ENCODE results near the gene FAM83C. TPM values are rescaled to one million over a fixed set of nuclear protein-coding genes. Genes with fewer than 3 reads are reported as not detected.

Gene FAM83C
- total RNA-seq, 4 donors from 2014 or later = 29.3 to 68.8 (median 65.0) TPM

GRCh38 chr20:35320396-35321126, 28.3 kb upstream of the FAM83C start:
- no peak for DNase-seq (ENCODE audit: low spot score in 2 of 2)
- H3K9me3 ChIP-seq = no peaks in the 10 kb centered on the region
- H3K4me3 ChIP-seq = no peak overlapping the region
- H3K36me3 ChIP-seq = no peaks in the 10 kb centered on the region
- no peak overlapping the region for H3K27ac ChIP-seq
- 97% methylated on average over 3 of the region's 3 CpGs for WGBS
- H3K27me3 ChIP-seq = no peaks in the 10 kb centered on the region
- peaks cover 16% of the 10 kb centered on the region for H3K4me1 ChIP-seq
- no peak for TF ChIP-seq CTCF (IDR thresholded peaks at IDR 0.05)
- TF ChIP-seq POLR2A (IDR thresholded peaks at IDR 0.05) = no peak
- TF ChIP-seq EP300 (IDR thresholded peaks at IDR 0.05) = no peak
- TF ChIP-seq POLR2AphosphoS5 (IDR thresholded peaks at IDR 0.05) = no peak

GRCh38 chr20:35319871-35320197, 27.6 kb upstream of the FAM83C start:
- H3K36me3 ChIP-seq = no peaks in the 10 kb centered on the region
- H3K4me3 ChIP-seq = no peak overlapping the region
- H3K9me3 ChIP-seq = no peaks in the 10 kb centered on the region
- H3K27me3 ChIP-seq = no peaks in the 10 kb centered on the region
- peaks cover 16% of the 10 kb centered on the region for H3K4me1 ChIP-seq
- no peak for DNase-seq (ENCODE audit: low spot score in 2 of 2)
- TF ChIP-seq CTCF (IDR thresholded peaks at IDR 0.05) (no peak), EP300 (IDR thresholded peaks at IDR 0.05) (no peak), POLR2AphosphoS5 (IDR thresholded peaks at IDR 0.05) (no peak), POLR2A (IDR thresholded peaks at IDR 0.05) (no peak)
- no peak overlapping the region for H3K27ac ChIP-seq

GRCh38 chr20:35319192-35319870, 27.1 kb upstream of the FAM83C start:
- DNase-seq (ENCODE audit: low spot score in 2 of 2) = no peak
- no peaks in the 10 kb centered on the region for H3K36me3 ChIP-seq
- H3K27ac ChIP-seq = peak overlapping the region; percentile 55
- H3K27me3 ChIP-seq = no peaks in the 10 kb centered on the region
- 55% methylated on average over 5 of the region's 5 CpGs for WGBS
- H3K4me3 ChIP-seq = no peak overlapping the region
- H3K4me1 ChIP-seq = peaks cover 16% of the 10 kb centered on the region
- TF ChIP-seq CTCF (IDR thresholded peaks at IDR 0.05) = no peak
- no peak for TF ChIP-seq POLR2AphosphoS5 (IDR thresholded peaks at IDR 0.05)
- no peak for TF ChIP-seq POLR2A (IDR thresholded peaks at IDR 0.05)
- no peak for TF ChIP-seq EP300 (IDR thresholded peaks at IDR 0.05)
- no peaks in the 10 kb centered on the region for H3K9me3 ChIP-seq

GRCh38 chr20:35318502-35319157, 26.4 kb upstream of the FAM83C start:
- H3K9me3 ChIP-seq = no peaks in the 10 kb centered on the region
- no peaks in the 10 kb centered on the region for H3K27me3 ChIP-seq
- H3K27ac ChIP-seq = peak overlapping the region; percentile 55
- no peak for DNase-seq (ENCODE audit: low spot score in 2 of 2)
- H3K4me1 ChIP-seq = peaks cover 16% of the 10 kb centered on the region
- 48% methylated on average over 6 of the region's 6 CpGs for WGBS
- TF ChIP-seq CTCF (IDR thresholded peaks at IDR 0.05) = no peak
- no peak for TF ChIP-seq POLR2A (IDR thresholded peaks at IDR 0.05)
- no peak for TF ChIP-seq EP300 (IDR thresholded peaks at IDR 0.05)
- no peak for TF ChIP-seq POLR2AphosphoS5 (IDR thresholded peaks at IDR 0.05)
- no peaks in the 10 kb centered on the region for H3K36me3 ChIP-seq
- no peak overlapping the region for H3K4me3 ChIP-seq

All from suprapubic skin (tissue), 4 donors.